ENCODE measurements around the gene CERK.

DNA sequence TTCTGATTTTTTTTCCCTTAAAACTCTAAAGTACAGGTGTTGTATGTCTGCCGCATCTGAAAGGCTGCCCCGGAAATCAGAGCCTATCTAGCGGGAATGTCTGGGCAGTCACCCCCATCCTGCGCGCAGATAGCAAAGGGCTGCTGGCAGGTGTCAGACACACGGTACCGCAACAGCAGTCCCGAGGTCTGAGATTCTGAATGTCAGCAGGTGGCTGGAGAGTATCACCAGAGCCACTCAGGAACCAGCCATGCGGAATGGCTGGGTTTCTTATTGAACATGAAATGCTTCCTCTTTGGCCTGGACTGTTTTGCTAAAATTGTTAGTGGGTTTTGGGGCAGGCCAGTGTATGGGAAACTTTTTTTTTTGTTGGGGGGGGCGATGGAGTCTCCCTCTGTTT lies 53.3 kb downstream of the CERK start:
- no peak for TF ChIP-seq EP300 (IDR thresholded peaks at IDR 0.05)
- TF ChIP-seq, protein P1, sequence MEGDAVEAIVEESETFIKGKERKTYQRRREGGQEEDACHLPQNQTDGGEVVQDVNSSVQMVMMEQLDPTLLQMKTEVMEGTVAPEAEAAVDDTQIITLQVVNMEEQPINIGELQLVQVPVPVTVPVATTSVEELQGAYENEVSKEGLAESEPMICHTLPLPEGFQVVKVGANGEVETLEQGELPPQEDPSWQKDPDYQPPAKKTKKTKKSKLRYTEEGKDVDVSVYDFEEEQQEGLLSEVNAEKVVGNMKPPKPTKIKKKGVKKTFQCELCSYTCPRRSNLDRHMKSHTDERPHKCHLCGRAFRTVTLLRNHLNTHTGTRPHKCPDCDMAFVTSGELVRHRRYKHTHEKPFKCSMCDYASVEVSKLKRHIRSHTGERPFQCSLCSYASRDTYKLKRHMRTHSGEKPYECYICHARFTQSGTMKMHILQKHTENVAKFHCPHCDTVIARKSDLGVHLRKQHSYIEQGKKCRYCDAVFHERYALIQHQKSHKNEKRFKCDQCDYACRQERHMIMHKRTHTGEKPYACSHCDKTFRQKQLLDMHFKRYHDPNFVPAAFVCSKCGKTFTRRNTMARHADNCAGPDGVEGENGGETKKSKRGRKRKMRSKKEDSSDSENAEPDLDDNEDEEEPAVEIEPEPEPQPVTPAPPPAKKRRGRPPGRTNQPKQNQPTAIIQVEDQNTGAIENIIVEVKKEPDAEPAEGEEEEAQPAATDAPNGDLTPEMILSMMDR (IDR thresholded peaks at IDR 0.05) = no peak
